Middle frontal gyrus (tissue), 1 donor: ENCODE results near the gene PRDM4.
"Not testable (repeated sequence)": the region's sequence is repeated elsewhere in the genome, so short reads cannot be mapped to it uniquely, and the experiment has no call there.

Experiments used
- DNase-seq: peaks from one replicate; pipeline ENCODE4 v3.0.0-alpha.2; 2015; ENCODE audit warnings: low spot score; ENCODE audit errors: extremely low spot score

PRDM4 gene

DNA sequence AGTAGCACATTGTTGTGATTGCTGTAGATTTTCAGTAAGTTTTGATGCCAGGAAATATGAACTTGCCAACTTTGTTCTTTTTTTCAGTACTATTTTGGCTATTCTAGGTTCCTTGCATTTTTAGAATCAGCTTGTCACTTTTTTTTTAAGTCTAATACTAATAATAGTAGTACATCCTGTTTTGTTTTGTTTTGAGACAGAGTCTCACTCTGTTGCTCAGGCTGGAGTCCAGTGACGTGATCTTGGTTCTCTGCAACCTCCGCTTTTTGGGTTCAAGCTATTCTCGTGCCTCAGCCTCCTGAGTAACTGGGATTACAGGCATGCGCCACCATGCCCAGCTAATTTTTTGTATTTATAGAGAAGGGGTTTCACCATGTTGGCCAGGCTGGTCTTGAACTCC lies 58.8 kb downstream of the PRDM4 start:
- no peak for DNase-seq

DNA sequence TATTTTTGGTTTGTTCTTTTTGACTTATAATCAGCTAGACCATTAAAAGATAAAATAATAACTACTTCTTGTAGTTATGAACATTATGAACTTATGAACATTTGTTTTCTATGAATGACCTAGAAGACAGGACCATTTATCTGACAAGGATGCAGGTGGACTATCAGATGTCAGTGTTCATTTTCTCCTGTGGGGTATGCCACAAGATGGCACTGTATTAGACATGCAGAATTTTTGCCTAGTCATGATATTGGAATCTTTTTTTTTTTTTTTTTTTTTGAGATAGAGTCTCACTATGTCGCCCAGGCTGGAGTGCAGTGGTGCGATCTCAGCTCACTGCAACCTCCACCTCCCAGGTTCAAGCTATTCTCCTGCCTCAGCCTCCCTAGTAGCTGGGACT lies 65.2 kb downstream of the PRDM4 start:
- not testable (repeated sequence) for DNase-seq

DNA sequence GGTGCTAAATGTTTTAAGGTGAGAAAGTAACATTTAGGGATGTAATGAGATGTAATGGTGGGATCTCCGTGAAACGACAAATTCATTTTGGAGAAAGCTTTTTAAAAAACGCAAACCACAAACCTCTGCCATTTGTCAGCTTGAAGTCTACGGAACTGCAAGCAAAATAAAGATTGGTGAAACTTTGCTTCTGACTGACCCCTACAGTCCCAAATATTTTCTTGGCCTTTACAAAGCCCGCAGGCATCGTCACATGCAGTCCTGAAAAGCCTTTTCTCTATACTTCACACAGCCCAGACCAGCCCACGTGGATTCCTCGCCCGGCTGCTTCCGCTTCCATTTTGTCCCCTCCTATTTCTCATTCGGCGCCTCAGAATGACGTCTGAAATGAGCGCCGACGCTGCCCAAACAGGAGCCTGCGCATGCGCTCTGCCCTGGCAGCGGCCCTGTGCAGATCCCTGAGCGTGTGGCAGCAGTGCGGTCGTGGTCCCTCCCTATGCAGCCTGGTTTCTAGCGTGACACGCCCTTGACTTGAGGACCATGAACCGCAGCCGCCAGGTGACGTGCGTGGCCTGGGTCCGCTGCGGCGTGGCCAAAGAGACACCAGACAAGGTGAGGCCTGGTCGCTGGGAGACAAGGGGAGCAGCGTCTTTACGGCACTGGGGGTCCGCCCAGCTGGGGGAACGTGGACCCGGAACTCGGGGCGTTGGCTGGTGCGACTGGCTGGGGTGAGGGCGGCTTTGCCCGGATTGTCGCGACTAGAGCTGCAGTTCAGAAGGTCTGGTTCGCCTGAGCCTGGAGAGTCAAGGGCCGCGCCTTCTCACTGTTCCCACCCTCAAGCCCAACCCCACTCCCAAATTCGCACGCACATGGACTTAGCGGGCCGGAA lies 75.3 kb downstream of the PRDM4 start, which contains the start of gene PWP1:
PWP1 (plus strand) TSS at position 440 of the 889 bp plus-strand sequence; CDS start at position 541, 101 bp downstream.
- DNase-seq: peak; percentile 93

DNA sequence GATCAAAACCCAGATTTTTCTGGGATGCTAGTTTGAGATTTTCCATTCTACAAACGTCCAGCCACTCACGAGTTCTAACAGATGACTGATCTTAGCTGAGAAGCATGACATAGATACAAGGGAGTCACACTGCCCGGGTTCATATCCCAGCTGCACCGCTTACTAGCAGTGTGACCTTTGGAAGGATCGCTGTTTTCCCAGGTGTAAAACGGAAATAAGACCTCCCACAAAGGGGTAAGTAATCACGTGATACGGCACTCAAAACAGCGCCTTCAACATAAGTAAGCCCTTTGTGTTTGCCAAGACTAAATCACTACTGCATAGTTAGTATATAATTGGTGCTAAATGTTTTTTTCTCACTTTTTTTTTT lies 76.0 kb downstream of the PRDM4 start:
- no peak for DNase-seq

DNA sequence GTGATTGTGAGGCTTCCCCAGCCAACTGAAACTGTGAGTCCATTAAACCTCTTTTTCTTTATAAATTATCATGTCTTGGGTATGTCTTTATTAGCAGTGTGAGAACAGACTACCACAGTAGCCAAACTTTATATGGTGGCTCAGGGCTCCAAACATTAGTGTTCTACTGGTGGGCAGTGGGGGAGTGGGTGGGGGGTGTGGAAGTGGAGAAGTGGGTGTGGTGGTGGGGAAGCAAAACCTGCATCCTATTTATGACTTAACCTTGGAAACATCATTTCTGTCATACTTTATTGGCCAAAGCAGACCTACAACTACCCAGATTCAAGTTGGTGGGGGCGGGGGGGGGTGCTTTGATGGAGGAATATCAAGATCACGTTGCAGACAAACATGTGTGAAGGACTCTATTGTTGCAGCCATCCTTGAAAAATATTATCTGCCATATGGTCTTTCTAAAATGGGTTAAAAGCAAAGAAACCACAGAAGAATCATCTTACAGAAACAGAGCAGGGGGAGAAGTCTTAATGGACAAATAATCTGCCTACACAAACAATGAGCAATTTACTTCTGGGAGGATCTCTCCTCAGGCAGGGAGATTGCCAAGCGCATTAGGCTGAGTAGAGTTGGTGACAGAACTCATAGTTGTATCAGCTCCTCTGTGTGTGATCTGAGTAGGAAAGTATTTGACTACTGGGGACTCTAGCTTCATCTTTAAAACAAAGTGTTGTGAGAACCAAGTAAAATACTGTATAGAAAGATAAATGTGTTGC lies 76.7 kb downstream of the PRDM4 start:
- DNase-seq: no peak
